Stimulated activated naive CD4-positive, alpha-beta T cell (primary cell): ENCODE measurements around the gene CXCL1.

Source experiments
- DNase-seq, 6 experiments: peaks; one replicate each; lab custom pipeline; 2025; lab: John Stamatoyannopoulos, UW

The CXCL1 gene

GRCh38 chr4:73918058-73918457 lies 48.9 kb downstream of the CXCL1 start:
- no peak for DNase-seq

GRCh38 chr4:73919691-73920090 lies 50.5 kb downstream of the CXCL1 start:
- no peak for DNase-seq
